ENCODE data around the gene GNAS-AS1.

DNA sequence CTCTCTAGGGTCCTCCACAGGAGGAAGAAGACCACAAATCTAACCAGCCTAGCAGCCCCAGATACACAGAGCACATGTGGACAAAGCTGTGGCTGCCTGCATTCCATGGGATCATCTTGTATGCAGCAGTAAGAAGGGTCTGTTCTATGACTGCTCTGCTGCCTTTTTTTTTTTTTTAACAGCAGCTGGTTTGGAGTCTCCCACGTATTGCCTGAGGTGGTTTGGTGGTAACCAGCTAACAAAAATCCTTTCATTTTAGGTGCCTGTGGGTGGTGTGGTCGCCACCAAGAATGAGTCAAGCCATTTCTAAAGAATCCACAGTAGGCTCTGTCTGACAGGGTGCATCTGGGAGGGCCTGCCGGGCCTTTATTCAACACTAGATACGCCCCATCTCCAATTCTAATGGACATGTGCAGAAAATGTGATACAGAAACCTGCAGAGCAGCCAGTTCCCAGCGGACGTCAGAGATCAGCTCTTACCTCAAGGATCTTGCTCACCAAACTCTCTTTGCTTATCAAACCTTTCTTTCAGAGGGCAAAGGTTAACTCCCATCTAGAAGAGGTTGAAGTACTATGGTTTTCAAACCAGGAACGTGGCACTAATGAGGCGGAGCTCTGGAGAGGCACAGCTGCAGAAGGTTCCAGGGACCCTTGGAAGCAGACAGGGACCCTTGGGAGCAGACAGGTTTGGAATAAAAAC is 32.0 kb downstream of the GNAS-AS1 start:
- TF ChIP-seq, protein P1, sequence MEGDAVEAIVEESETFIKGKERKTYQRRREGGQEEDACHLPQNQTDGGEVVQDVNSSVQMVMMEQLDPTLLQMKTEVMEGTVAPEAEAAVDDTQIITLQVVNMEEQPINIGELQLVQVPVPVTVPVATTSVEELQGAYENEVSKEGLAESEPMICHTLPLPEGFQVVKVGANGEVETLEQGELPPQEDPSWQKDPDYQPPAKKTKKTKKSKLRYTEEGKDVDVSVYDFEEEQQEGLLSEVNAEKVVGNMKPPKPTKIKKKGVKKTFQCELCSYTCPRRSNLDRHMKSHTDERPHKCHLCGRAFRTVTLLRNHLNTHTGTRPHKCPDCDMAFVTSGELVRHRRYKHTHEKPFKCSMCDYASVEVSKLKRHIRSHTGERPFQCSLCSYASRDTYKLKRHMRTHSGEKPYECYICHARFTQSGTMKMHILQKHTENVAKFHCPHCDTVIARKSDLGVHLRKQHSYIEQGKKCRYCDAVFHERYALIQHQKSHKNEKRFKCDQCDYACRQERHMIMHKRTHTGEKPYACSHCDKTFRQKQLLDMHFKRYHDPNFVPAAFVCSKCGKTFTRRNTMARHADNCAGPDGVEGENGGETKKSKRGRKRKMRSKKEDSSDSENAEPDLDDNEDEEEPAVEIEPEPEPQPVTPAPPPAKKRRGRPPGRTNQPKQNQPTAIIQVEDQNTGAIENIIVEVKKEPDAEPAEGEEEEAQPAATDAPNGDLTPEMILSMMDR (IDR thresholded peaks at IDR 0.05), result no peak
- TF ChIP-seq ZFX (IDR thresholded peaks at IDR 0.05; ENCODE audit: borderline replicate concordance), result no peak
